GM19395 (cell line): ENCODE results near the gene ST3GAL2.
"Not testable (repeated sequence)": the region's sequence is repeated elsewhere in the genome, so short reads cannot be mapped to it uniquely, and the experiment has no call there.

Source experiments
- ATAC-seq: cut with Tn5 transposase; IDR thresholded peaks from one replicate; pipeline ENCODE4 v1.9.1; 2021; ENCODE audit warnings: mild to moderate bottlenecking, moderate library complexity; ENCODE audit not compliant: unreplicated experiment

Gene ST3GAL2

GRCh38 chr16:70342016-70342415 lies 96.9 kb downstream of the ST3GAL2 start:
- no peak for ATAC-seq

DNA sequence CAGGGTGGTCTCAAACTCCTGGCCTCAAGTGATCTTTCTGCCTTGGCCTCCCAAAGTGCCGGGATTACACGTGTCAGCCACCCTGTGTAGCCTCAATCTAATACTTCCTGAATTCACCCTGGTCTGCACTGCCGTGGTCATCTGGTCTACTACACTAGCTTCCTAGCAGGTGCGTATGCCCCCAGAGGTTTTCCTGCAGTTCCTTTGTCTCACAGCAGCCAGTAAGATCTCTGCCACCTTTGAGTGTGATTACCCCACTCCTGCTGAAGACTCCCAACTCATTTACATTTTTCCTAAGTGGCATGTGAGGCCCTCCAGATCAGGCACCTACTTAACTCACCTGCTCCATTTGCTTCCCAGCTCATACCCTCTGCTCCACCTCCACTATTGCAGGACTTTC lies 97.3 kb downstream of the ST3GAL2 start:
- ATAC-seq: no peak

DNA sequence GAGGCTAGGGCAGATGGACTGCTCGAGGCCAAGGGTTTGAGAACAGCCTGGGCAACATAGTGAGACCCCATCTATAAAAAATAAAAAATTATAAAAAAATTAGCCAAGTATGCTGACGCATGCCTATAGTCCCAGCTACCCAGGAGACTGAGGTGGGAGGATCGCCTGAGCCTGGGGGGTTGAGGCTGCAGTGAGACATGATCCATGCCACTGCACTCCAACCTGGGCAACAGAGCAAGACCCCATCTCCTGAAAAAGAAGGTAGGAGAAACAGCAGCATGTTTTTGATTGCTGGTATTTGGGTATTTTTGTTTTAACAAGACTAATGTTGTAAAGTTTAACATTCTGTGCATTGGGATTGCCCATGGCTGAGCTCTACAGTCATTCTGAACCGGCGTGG lies 101.1 kb downstream of the ST3GAL2 start:
- ATAC-seq: no peak

- ATAC-seq: not testable (repeated sequence)
Observed at GRCh38 chr16:70332728-70333127, 106.2 kb downstream of the ST3GAL2 start.

GRCh38 chr16:70331588-70332358 lies 107.1 kb downstream of the ST3GAL2 start:
- no peak for ATAC-seq

GRCh38 chr16:70331091-70331490 lies 107.8 kb downstream of the ST3GAL2 start:
- ATAC-seq: no peak
